ENCODE data around the gene NBR1.
"Not testable (repeated sequence)": the region's sequence is repeated elsewhere in the genome, so short reads cannot be mapped to it uniquely, and the experiment has no call there.

GRCh38 chr17:43246456-43246855 lies 75.4 kb downstream of the NBR1 start:
- TF ChIP-seq CTCF, POLR2A (IDR thresholded peaks at IDR 0.05): not testable (repeated sequence)

Data from thyroid gland (tissue), 4 donors.